SK-N-SH (cell line): Measurements from ENCODE around the gene AK5. TPM values are rescaled to one million over a fixed set of nuclear protein-coding genes. Genes with fewer than 3 reads are reported as not detected.

Experiments used
- CTCF ChIA-PET: fragments of 300-600, 350-600 bp; formaldehyde crosslinking; extraction: SDS; loops from one replicate; lab custom pipeline; 2021; lab: Yijun Ruan, JAX
- POLR2A ChIA-PET: fragments of 350-600 bp; sonication (Branson Sonifier 250); formaldehyde crosslinking; extraction: SDS; loops from one replicate; lab custom pipeline; 2020; ENCODE audit warnings: antibody characterized with exemption, inconsistent platforms; lab: Yijun Ruan, JAX
- DNase-seq: peaks from one replicate; pipeline ENCODE4 v3.0.0; 2012
- H2AFZ ChIP-seq: fragments of 200-600 bp; sonication (generic); 2 replicates; pipeline ENCODE4 v1.8.1; 2016; ENCODE audit warnings: antibody characterized with exemption, mild to moderate bottlenecking, low read depth
- H3F3A ChIP-seq: fragments of 200-600 bp; sonication (generic); replicated peaks from 2 replicates; pipeline ENCODE3; 2016; ENCODE audit warnings: antibody characterized with exemption, mild to moderate bottlenecking; ENCODE audit not compliant: insufficient read depth
- H3K27ac ChIP-seq, 2 experiments: fragments of 200-500 bp in 1 of 2; fragments of 200-600 bp in 1 of 2; sonication (Bioruptor generic) in 1 of 2; sonication (generic), shearing (Covaris generic) in 1 of 2; 2 replicates each; pipeline versions ENCODE4 v1.5.1 to v1.6.1; 2014 to 2016; ENCODE audit warnings: low read depth in 2 of 2, inconsistent platforms in 1 of 2, low read length in 1 of 2, mild to moderate bottlenecking in 1 of 2, mixed read lengths in 1 of 2
- H3K27me3 ChIP-seq: fragments of 200-600 bp; sonication (generic), shearing (Covaris generic); 2 replicates; pipeline ENCODE4 v1.6.1; 2016; ENCODE audit warnings: mixed run types; ENCODE audit not compliant: insufficient read depth
- H3K36me3 ChIP-seq, 2 experiments: fragments of 200-500 bp in 1 of 2; fragments of 200-600 bp in 1 of 2; sonication (Bioruptor generic) in 1 of 2; sonication (generic) in 1 of 2; replicated peaks in 1 of 2; 2 replicates each; pipeline versions ENCODE3 to v1.5.1; 2014 to 2016; ENCODE audit warnings: low read length in 1 of 2, mild to moderate bottlenecking in 1 of 2; ENCODE audit not compliant: insufficient read depth in 2 of 2, control insufficient read depth in 1 of 2
- H3K4me1 ChIP-seq, 2 experiments: fragments of 200-500 bp in 1 of 2; fragments of 200-600 bp in 1 of 2; sonication (Bioruptor generic) in 1 of 2; sonication (generic), shearing (Covaris generic) in 1 of 2; 2 replicates each; pipeline versions ENCODE4 v1.5.1 to v1.6.1; 2014 to 2016; ENCODE audit warnings: low read depth in 1 of 2, low read length in 1 of 2, mixed run types in 1 of 2; ENCODE audit not compliant: insufficient read depth in 2 of 2, control insufficient read depth in 1 of 2
- H3K4me2 ChIP-seq: fragments of 200-600 bp; sonication (generic), shearing (Covaris generic); 2 replicates; pipeline ENCODE4 v1.6.1; 2017; ENCODE audit warnings: mixed run types
- H3K4me3 ChIP-seq, 2 experiments: fragments of 200-500 bp in 1 of 2; fragments of 200-600 bp in 1 of 2; sonication (Bioruptor generic) in 1 of 2; sonication (generic), shearing (Covaris generic) in 1 of 2; 2 replicates each; pipeline versions ENCODE4 v1.5.1 to v1.8.1; 2014 to 2016; ENCODE audit warnings: low read depth in 2 of 2, inconsistent platforms in 1 of 2, low read length in 1 of 2, mild to moderate bottlenecking in 1 of 2, mixed read lengths in 1 of 2, moderate library complexity in 1 of 2
- H3K79me2 ChIP-seq: fragments of 200-600 bp; sonication (generic); 2 replicates; pipeline ENCODE4 v1.8.1; 2017; ENCODE audit warnings: mild to moderate bottlenecking; ENCODE audit not compliant: insufficient read depth
- H3K9ac ChIP-seq: fragments of 200-600 bp; sonication (generic); 2 replicates; pipeline ENCODE4 v1.6.1; 2017; ENCODE audit warnings: mixed run types
- H3K9me2 ChIP-seq: fragments of 200-600 bp; sonication (generic); 2 replicates; pipeline ENCODE4 v1.6.1; 2017; ENCODE audit warnings: mixed run types
- H3K9me3 ChIP-seq: fragments of 200-600 bp; sonication (generic); 2 replicates; pipeline ENCODE4 v1.6.1; 2017; ENCODE audit warnings: mixed run types, mild to moderate bottlenecking, moderate library complexity
- H4K20me1 ChIP-seq: fragments of 200-600 bp; sonication (generic); 2 replicates; pipeline ENCODE4 v1.6.1; 2017; ENCODE audit warnings: mild to moderate bottlenecking, mixed run types; ENCODE audit not compliant: insufficient read depth
- CHD2 ChIP-seq: fragments of 150-350 bp; IDR thresholded peaks from 2 replicates; pipeline ENCODE4 v1.6.1; 2018; ENCODE audit warnings: low read length; ENCODE audit not compliant: partially characterized antibody
- FOXJ3 ChIP-seq: sonication (generic); formaldehyde crosslinking; IDR thresholded peaks from 2 replicates; pipeline ENCODE4 v1.5.1; 2020; ENCODE audit warnings: mild to moderate bottlenecking, missing genetic modification reagents
- IRF3 ChIP-seq: fragments of 150-350 bp; IDR thresholded peaks from 2 replicates; pipeline ENCODE4 v1.6.1; 2016; ENCODE audit warnings: mild to moderate bottlenecking, low read depth, low read length
- MEF2A ChIP-seq: IDR thresholded peaks from 2 replicates; pipeline ENCODE4 v1.4.0; 2012; ENCODE audit warnings: low read depth, borderline replicate concordance
- POLR2AphosphoS5 ChIP-seq: IDR thresholded peaks from 2 replicates; pipeline ENCODE4 v1.6.1; 2012; ENCODE audit warnings: low read depth, low read length
- REST ChIP-seq: IDR thresholded peaks from 2 replicates; pipeline ENCODE4 v1.6.1; 2012; ENCODE audit warnings: mild to moderate bottlenecking, low read depth, low read length, moderate library complexity
- RFX5 ChIP-seq: IDR thresholded peaks from 2 replicates; pipeline ENCODE4 v1.6.1; 2012; ENCODE audit warnings: mild to moderate bottlenecking, improper control_type of control experiment, low read length
- TCF12 ChIP-seq: IDR thresholded peaks from 2 replicates; pipeline ENCODE4 v1.4.0; 2012
- USF2 ChIP-seq: fragments of 150-350 bp; IDR thresholded peaks from 2 replicates; pipeline ENCODE4 v1.6.1; 2017; ENCODE audit warnings: antibody characterized with exemption, low read length, low read depth, borderline replicate concordance
- polyA plus RNA-seq, 3 experiments: library from polyadenylated mRNA; depleted of rRNA; stranded (reverse); fragments of >200 nt; gene quantifications; 2 replicates each; pipeline ENCODE4 v1.2.3, GENCODE V29; 2012
- TF ChIP-seq, protein P1 (sequence below): fragments of 200-600 bp; sonication (generic); IDR thresholded peaks from 2 replicates; pipeline ENCODE4 v1.6.1; 2017; ENCODE audit warnings: antibody characterized with exemption, mild to moderate bottlenecking, moderate library complexity
- TF ChIP-seq, protein P2 (sequence below): IDR thresholded peaks from 2 replicates; pipeline ENCODE4 v1.4.0; 2012; ENCODE audit warnings: low read depth, borderline replicate concordance

The AK5 gene
- polyA plus RNA-seq, 1 of the 3 experiments (the other 2 are of a cell fraction) = 22.9 TPM

- POLR2A ChIA-PET = no interaction called here
- DNase-seq = no peak
- Histone ChIP-seq H2AFZ (no peak overlapping the region), H3K4me3 (no peak overlapping the region), H3K27ac (no peak overlapping the region), H3K79me2 (no peaks in the 10 kb centered on the region), H3K4me1 (peaks cover 0 to 2% of the 10 kb centered on the region in 2 experiments; a peak in 1 of 4 replicates), H3K36me3 (peaks cover 2 to 5% of the 10 kb centered on the region in 2 experiments), H3K9me3 (no peaks in the 10 kb centered on the region), H3K27me3 (no peaks in the 10 kb centered on the region), H3K4me2 (no peak overlapping the region), H3F3A (peaks cover 3% of the 10 kb centered on the region), H3K9me2 (no peaks in the 10 kb centered on the region), H3K9ac (no peak overlapping the region), H4K20me1 (no peaks in the 10 kb centered on the region)
- CTCF ChIA-PET = no interaction called here
- TF ChIP-seq POLR2AphosphoS5 (no peak), FOXJ3 (CRISPR knock-in tag) (no peak), CHD2 (no peak), USF2 (no peak), TCF12 (no peak), IRF3 (no peak), RFX5 (no peak), REST (no peak), MEF2A (no peak)
- TF ChIP-seq, protein P1, sequence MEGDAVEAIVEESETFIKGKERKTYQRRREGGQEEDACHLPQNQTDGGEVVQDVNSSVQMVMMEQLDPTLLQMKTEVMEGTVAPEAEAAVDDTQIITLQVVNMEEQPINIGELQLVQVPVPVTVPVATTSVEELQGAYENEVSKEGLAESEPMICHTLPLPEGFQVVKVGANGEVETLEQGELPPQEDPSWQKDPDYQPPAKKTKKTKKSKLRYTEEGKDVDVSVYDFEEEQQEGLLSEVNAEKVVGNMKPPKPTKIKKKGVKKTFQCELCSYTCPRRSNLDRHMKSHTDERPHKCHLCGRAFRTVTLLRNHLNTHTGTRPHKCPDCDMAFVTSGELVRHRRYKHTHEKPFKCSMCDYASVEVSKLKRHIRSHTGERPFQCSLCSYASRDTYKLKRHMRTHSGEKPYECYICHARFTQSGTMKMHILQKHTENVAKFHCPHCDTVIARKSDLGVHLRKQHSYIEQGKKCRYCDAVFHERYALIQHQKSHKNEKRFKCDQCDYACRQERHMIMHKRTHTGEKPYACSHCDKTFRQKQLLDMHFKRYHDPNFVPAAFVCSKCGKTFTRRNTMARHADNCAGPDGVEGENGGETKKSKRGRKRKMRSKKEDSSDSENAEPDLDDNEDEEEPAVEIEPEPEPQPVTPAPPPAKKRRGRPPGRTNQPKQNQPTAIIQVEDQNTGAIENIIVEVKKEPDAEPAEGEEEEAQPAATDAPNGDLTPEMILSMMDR = no peak
- TF ChIP-seq, protein P2, sequence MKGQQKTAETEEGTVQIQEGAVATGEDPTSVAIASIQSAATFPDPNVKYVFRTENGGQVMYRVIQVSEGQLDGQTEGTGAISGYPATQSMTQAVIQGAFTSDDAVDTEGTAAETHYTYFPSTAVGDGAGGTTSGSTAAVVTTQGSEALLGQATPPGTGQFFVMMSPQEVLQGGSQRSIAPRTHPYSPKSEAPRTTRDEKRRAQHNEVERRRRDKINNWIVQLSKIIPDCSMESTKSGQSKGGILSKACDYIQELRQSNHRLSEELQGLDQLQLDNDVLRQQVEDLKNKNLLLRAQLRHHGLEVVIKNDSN = no peak
Observed at GRCh38 chr1:77342745-77343144, 60.9 kb downstream of the AK5 start.
